MM.1S (cell line): ENCODE measurements around the gene TP63.

Experiments
- EZH2phosphoT487 ChIP-seq: fragments of 300-600 bp; sonication (generic); IDR thresholded peaks from 2 replicates; pipeline ENCODE4 v1.6.1; 2018; ENCODE audit warnings: antibody characterized with exemption, low read length
- TF ChIP-seq, protein P1 (sequence below): fragments of 300-600 bp; sonication (generic); IDR thresholded peaks from 2 replicates; pipeline ENCODE4 v1.5.1; 2016; ENCODE audit warnings: antibody characterized with exemption, low read length, mixed read lengths

DNA sequence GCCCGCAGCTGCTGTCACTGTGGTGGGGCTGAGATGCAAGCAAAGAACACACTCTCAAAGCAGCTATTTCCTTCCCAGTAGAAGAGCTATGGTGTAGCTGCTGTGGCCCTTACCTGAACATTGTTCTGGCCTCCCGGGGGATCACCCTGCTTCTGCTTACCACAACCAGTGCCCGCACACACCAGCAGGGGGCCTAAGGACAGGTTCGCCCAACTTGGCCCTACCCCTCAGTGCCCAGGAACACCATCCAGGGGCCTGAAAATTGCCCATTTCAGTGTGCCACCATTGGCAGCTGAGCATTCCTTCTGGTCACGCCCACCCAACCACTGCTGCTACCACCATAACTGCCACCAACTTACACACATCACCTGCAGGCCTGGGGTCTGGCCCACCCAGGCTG is 113.0 kb downstream of the TP63 start:
- TF ChIP-seq, protein P1, sequence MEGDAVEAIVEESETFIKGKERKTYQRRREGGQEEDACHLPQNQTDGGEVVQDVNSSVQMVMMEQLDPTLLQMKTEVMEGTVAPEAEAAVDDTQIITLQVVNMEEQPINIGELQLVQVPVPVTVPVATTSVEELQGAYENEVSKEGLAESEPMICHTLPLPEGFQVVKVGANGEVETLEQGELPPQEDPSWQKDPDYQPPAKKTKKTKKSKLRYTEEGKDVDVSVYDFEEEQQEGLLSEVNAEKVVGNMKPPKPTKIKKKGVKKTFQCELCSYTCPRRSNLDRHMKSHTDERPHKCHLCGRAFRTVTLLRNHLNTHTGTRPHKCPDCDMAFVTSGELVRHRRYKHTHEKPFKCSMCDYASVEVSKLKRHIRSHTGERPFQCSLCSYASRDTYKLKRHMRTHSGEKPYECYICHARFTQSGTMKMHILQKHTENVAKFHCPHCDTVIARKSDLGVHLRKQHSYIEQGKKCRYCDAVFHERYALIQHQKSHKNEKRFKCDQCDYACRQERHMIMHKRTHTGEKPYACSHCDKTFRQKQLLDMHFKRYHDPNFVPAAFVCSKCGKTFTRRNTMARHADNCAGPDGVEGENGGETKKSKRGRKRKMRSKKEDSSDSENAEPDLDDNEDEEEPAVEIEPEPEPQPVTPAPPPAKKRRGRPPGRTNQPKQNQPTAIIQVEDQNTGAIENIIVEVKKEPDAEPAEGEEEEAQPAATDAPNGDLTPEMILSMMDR, result no peak
- TF ChIP-seq EZH2phosphoT487, result no peak
